Lung (tissue), 12 donors: Measurements from ENCODE around the gene ARHGEF16. TPM values are rescaled to one million over a fixed set of nuclear protein-coding genes. Genes with fewer than 3 reads are reported as not detected.

Source experiments
- ATAC-seq: fragments of 200-7000 bp; cut with Tn5 transposase; one replicate; pipeline ENCODE4 v1.9.1; 2020; ENCODE audit warnings: moderate number of reproducible peaks; ENCODE audit not compliant: insufficient read depth, low FRiP score
- DNase-seq, 3 donors: peaks; one replicate each; pipeline ENCODE4 v3.0.0-alpha.2; 2013 to 2017
- H3K27ac ChIP-seq, 2 donors: one replicate each; pipeline ENCODE4 v1.5.1; 2013; ENCODE audit warnings: mild to moderate bottlenecking in 2 of 2, moderate library complexity in 2 of 2, control low read depth in 1 of 2, inconsistent platforms in 1 of 2, low read depth in 1 of 2, low read length in 1 of 2
- H3K27me3 ChIP-seq, 3 donors: one replicate each; pipeline ENCODE4 v1.5.1; 2013; ENCODE audit warnings: low read length in 2 of 3; ENCODE audit not compliant: control insufficient read depth in 3 of 3, insufficient read depth in 3 of 3
- H3K36me3 ChIP-seq, 4 donors: one replicate each; pipeline ENCODE4 v1.5.1; 2013; ENCODE audit warnings: low read length in 4 of 4, mild to moderate bottlenecking in 1 of 4, moderate library complexity in 1 of 4; ENCODE audit not compliant: control insufficient read depth in 4 of 4, insufficient read depth in 4 of 4
- H3K4me1 ChIP-seq, 5 donors: one replicate each; pipeline ENCODE4 v1.5.1; 2013; ENCODE audit warnings: low read length in 5 of 5, mild to moderate bottlenecking in 2 of 5, moderate library complexity in 1 of 5; ENCODE audit not compliant: control insufficient read depth in 5 of 5, insufficient read depth in 5 of 5
- H3K4me3 ChIP-seq: one replicate; pipeline ENCODE4 v1.5.1; 2013; ENCODE audit warnings: mild to moderate bottlenecking, control low read depth, moderate library complexity
- H3K9ac ChIP-seq, 2 donors: one replicate each; pipeline ENCODE4 v1.5.1; 2013; ENCODE audit warnings: low read length in 2 of 2, control low read depth in 1 of 2; ENCODE audit not compliant: insufficient read depth in 1 of 2
- H3K9me3 ChIP-seq, 4 donors: one replicate each; pipeline ENCODE4 v1.5.1; 2013; ENCODE audit warnings: low read length in 3 of 4, mild to moderate bottlenecking in 1 of 4, moderate library complexity in 1 of 4; ENCODE audit not compliant: control insufficient read depth in 4 of 4, insufficient read depth in 3 of 4
- WGBS, 2 donors: extraction: QIAGEN DNeasy Blood & Tissue Kit; methylation state at CpG; one replicate each; pipeline ENCODE4 v1.1.7; 2013; 5-methylcytosine and 5-hydroxymethylcytosine counted together
- polyA plus RNA-seq, 2 donors: library from polyadenylated mRNA; stranded (reverse); fragments of 200-250 nt; gene quantifications; one replicate each; pipeline ENCODE4 v1.2.1, GENCODE V29; 2013
- total RNA-seq, 2 donors: library from RNA; depleted of rRNA in 1 of 2; stranded (reverse); fragments of >200 nt in 1 of 2; gene quantifications; one replicate each; pipeline ENCODE4 v1.2.1, GENCODE V29; 2014 to 2021
- TF ChIP-seq, protein P1 (sequence below): IDR thresholded peaks from 2 replicates; pipeline ENCODE4 v1.5.1; 2012; ENCODE audit warnings: mild to moderate bottlenecking; ENCODE audit errors: control extremely low read depth, extremely low read depth
- donor health status: control.
- donor health status: control.
- donor health status: Bipolar disorder and iron deficiency.
- donor health status: healthy.
- donor health status: DM: yes; HTN: yes; CAD: no.

The ARHGEF16 gene
- total and polyA plus RNA-seq, 4 donors = 6.5 to 14.8 (median 9.8) TPM

DNA sequence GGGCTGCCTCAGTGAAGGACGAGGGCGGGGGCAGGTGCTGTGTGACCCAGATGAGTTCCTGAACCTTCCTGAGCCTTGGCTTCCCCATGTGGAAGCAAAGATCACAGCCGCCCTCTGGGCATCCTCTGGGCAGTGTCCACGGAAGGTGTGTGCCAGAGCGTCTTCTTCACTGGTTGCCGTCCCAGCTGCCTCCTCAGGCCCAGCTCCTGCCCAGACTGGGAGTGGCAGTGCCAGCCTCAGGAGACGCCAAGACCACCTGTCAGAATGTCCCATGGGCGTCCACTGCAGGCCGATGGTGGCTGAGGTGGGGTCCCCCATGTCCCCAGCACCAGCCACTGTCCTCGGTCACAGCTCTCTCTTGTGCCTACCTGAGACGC, 10.2 kb downstream of the ARHGEF16 start:
- WGBS, 2 donors = 90 to 92% methylated on average over 11 of the region's 11 CpGs

DNA sequence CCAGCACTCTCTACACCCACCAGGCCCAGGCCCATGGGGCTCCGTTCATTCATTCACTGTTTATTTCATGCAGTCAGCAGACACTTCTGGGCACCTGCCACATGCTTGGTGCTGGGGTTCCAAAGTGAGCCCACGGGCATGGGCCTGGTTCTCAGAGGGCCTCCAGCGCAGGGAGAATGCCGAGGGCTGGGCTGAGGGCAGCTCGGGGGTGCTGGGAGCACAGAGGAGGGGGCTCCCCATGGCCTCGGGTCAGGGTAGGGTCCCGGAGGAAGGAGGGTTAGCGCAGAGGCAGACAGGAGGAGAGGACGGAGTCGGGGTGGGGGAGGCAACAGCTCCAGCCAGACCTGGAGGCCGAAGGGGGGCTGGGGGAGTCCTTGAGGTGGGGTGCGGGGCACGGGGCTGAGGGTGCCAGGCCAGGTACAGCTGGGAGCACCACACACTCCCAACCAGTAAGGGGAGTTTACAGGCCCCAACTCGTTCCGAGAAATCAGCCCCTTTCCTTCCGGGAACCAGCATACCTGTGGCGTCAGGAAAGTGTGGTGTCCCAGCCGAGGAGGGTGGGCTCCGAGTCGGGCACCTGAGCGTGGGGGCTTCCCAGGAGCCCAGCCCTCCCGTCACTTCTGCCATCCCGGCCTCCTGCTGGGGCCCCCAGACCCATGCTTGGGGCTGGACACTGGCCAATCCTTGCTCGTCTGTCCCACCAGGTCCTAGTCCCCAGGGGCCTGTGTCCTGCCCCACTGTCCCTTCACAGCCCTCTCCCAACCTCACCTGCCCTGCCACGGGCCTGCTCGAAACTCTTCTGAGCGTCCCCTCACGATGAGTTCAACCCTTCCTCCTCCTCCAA, 10.8 kb downstream of the ARHGEF16 start:
- H3K9ac ChIP-seq = no peak overlapping the region
- ATAC-seq = no peak

More for the DNA sequence above, 10.2 kb downstream of the ARHGEF16 start:
- H3K9me3 ChIP-seq = no peaks in the 10 kb centered on the region
- H3K4me3 ChIP-seq = no peak overlapping the region
- peaks cover 0 to 6% (median 0%) of the 10 kb centered on the region in 5 donors for H3K4me1 ChIP-seq
- no peak overlapping the region for H3K9ac ChIP-seq
- no peak overlapping the region for H3K27ac ChIP-seq
- H3K27me3 ChIP-seq = no peaks in the 10 kb centered on the region
- no peak for DNase-seq
- TF ChIP-seq, protein P1, sequence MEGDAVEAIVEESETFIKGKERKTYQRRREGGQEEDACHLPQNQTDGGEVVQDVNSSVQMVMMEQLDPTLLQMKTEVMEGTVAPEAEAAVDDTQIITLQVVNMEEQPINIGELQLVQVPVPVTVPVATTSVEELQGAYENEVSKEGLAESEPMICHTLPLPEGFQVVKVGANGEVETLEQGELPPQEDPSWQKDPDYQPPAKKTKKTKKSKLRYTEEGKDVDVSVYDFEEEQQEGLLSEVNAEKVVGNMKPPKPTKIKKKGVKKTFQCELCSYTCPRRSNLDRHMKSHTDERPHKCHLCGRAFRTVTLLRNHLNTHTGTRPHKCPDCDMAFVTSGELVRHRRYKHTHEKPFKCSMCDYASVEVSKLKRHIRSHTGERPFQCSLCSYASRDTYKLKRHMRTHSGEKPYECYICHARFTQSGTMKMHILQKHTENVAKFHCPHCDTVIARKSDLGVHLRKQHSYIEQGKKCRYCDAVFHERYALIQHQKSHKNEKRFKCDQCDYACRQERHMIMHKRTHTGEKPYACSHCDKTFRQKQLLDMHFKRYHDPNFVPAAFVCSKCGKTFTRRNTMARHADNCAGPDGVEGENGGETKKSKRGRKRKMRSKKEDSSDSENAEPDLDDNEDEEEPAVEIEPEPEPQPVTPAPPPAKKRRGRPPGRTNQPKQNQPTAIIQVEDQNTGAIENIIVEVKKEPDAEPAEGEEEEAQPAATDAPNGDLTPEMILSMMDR = no peak
- ATAC-seq = no peak
- no peaks in the 10 kb centered on the region for H3K36me3 ChIP-seq

DNA sequence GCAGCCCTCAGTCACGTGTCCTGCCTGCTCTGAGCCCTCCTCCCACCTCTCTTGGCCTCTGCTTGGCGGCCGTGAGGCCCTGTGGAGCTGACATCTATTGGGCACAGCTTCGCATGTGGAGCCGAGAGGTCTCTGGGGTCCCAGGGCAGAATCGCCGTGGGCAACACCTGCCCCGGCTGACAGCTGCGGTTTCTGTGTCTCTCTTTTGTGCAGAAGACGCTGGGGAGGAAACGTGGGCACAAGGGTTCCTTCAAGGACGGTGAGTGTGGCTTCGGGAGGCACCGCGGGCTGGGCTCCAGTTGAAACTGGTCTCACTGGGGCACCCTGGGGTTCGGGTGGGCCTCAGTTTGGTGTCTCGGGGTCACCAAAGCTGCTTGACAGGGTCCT, 11.5 kb downstream of the ARHGEF16 start:
- Histone ChIP-seq H3K4me3 (no peak overlapping the region), H3K4me1 (peaks cover 0 to 9% (median 0%) of the 10 kb centered on the region in 5 donors), H3K36me3 (no peaks in the 10 kb centered on the region), H3K27me3 (no peaks in the 10 kb centered on the region), H3K9ac (no peak overlapping the region), H3K9me3 (no peaks in the 10 kb centered on the region), H3K27ac (no peak overlapping the region)
- TF ChIP-seq, protein P1 = no peak
- ATAC-seq (no peak), DNase-seq (no peak)
- 84 to 86% methylated on average over 17 of the region's 17 CpGs for WGBS, 2 donors

More for the DNA sequence above, 10.8 kb downstream of the ARHGEF16 start:
- TF ChIP-seq, protein P1 = no peak
- peak in 1 of 3 donors; percentile 10 for DNase-seq
- Histone ChIP-seq H3K27me3 (no peaks in the 10 kb centered on the region), H3K4me3 (no peak overlapping the region), H3K27ac (no peak overlapping the region), H3K36me3 (no peaks in the 10 kb centered on the region), H3K9me3 (no peaks in the 10 kb centered on the region), H3K4me1 (peaks cover 0 to 6% (median 0%) of the 10 kb centered on the region in 5 donors)
- 85 to 90% methylated on average over 26 to 28 of the region's 28 CpGs for WGBS, 2 donors
